Measurements from ENCODE around the gene HAAO.

DNA sequence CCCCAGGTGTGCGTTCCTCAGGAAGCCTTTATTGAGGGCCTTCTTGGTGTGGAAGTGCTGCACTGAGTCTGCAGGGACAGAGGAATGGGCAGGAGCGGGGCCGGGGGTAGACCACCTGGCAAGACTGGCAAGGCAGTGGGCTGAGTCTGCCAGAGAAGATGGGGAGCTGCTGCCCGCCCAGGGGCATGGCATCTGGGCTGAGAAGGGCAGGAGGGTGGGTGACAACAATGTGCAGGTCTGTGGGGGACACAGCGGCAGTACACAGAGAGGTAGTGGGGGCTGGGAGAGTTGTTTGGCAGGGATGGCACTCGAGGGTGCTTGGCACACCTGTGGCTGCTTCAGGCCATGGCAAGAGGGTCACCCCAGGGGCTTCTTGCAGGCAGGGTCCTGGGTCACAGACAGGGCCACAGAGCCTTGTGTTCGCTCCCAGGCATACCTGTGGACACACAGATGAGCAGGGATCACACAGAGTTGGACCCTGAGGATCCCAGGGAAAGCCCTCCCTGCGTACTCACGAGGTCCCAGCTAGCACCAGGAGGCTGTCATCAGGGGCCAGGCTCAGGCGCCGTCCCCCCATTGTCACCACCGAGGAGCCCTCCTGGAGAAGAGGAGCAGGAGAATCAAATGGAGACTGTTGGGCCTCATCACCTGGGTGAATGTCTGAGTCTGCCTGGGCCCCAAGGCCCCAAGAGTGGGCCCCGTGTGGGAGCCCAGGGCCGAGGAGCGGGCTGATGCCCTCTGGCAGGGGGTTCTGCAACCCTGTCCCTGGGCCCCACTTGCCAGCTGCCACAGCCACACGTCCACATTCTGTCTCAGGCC lies 25.1 kb downstream of the HAAO start:
- TF ChIP-seq, protein P1, sequence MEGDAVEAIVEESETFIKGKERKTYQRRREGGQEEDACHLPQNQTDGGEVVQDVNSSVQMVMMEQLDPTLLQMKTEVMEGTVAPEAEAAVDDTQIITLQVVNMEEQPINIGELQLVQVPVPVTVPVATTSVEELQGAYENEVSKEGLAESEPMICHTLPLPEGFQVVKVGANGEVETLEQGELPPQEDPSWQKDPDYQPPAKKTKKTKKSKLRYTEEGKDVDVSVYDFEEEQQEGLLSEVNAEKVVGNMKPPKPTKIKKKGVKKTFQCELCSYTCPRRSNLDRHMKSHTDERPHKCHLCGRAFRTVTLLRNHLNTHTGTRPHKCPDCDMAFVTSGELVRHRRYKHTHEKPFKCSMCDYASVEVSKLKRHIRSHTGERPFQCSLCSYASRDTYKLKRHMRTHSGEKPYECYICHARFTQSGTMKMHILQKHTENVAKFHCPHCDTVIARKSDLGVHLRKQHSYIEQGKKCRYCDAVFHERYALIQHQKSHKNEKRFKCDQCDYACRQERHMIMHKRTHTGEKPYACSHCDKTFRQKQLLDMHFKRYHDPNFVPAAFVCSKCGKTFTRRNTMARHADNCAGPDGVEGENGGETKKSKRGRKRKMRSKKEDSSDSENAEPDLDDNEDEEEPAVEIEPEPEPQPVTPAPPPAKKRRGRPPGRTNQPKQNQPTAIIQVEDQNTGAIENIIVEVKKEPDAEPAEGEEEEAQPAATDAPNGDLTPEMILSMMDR (IDR thresholded peaks at IDR 0.05): no peak
- no peak for TF ChIP-seq EZH2 (IDR thresholded peaks at IDR 0.05; ENCODE audit: borderline replicate concordance, insufficient read depth, low read depth, low read length, poor library complexity, severe bottlenecking)

Measured in B cell (primary cell).